Osteocyte (in vitro differentiated cells): Measurements from ENCODE around the gene ABCA3. TPM values are rescaled to one million over a fixed set of nuclear protein-coding genes. Genes with fewer than 3 reads are reported as not detected.

Experiments
- DNase-seq: peaks from one replicate; pipeline ENCODE4 v3.0.0; 2021; ENCODE audit warnings: mixed read lengths; ENCODE audit not compliant: unreplicated experiment; ENCODE audit errors: extremely low spot score
- H3K27ac Mint-ChIP-seq: one replicate; pipeline ENCODE4 v1.8.0; 2021; ENCODE audit warnings: mild to moderate bottlenecking, mixed read lengths; ENCODE audit not compliant: unreplicated experiment
- H3K27me3 Mint-ChIP-seq: one replicate; pipeline ENCODE4 v1.8.0; 2021; ENCODE audit warnings: mixed read lengths; ENCODE audit not compliant: unreplicated experiment
- H3K36me3 Mint-ChIP-seq: one replicate; pipeline ENCODE4 v1.8.0; 2021; ENCODE audit warnings: mixed read lengths; ENCODE audit not compliant: unreplicated experiment
- H3K4me1 Mint-ChIP-seq: one replicate; pipeline ENCODE4 v1.8.0; 2021; ENCODE audit warnings: mixed read lengths; ENCODE audit not compliant: unreplicated experiment
- H3K4me3 Mint-ChIP-seq: one replicate; pipeline ENCODE4 v1.8.0; 2021; ENCODE audit warnings: mild to moderate bottlenecking, moderate library complexity, mixed read lengths; ENCODE audit not compliant: unreplicated experiment
- H3K9me3 Mint-ChIP-seq: one replicate; pipeline ENCODE4 v1.8.0; 2021; ENCODE audit warnings: mixed read lengths; ENCODE audit not compliant: unreplicated experiment
- total RNA-seq: library from RNA; stranded (reverse); gene quantifications from 2 replicates; pipeline ENCODE4 v1.2.1, GENCODE V29; 2021
- TF ChIP-seq, protein P1 (sequence below): fragments of 200-600 bp; sonication (generic); IDR thresholded peaks from 2 replicates; pipeline ENCODE4 v1.5.0; 2021; ENCODE audit warnings: antibody characterized with exemption, mild to moderate bottlenecking, moderate library complexity

ABCA3 gene
- total RNA-seq, 1 donor from 2014 or later = 20.4 TPM

DNA sequence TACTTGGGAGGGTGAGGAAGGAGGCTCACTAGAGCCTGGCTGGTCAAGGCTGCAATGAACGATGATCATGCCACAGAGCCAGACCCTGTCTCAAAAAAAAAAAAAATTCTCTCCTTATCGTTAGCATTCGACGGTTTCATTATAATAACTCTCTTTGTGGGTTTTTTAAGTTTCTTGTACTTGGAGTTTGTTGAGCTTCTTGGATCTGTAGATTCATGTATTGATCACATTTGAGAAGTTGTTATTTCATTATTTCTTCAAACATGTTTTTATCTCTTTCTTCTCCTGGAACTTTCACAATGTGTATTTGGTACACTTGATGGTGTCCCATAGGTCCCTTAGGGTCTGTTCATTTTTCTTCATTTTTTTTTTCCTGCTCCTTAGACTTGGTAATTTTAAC is 16.8 kb upstream of the ABCA3 start:
- no peaks in the 10 kb centered on the region for H3K4me1 Mint-ChIP-seq
- H3K27me3 Mint-ChIP-seq = peaks cover 65% of the 10 kb centered on the region
- H3K9me3 Mint-ChIP-seq = peaks cover 13% of the 10 kb centered on the region
- no peak overlapping the region for H3K4me3 Mint-ChIP-seq
- H3K36me3 Mint-ChIP-seq = peaks cover 8% of the 10 kb centered on the region
- TF ChIP-seq, protein P1, sequence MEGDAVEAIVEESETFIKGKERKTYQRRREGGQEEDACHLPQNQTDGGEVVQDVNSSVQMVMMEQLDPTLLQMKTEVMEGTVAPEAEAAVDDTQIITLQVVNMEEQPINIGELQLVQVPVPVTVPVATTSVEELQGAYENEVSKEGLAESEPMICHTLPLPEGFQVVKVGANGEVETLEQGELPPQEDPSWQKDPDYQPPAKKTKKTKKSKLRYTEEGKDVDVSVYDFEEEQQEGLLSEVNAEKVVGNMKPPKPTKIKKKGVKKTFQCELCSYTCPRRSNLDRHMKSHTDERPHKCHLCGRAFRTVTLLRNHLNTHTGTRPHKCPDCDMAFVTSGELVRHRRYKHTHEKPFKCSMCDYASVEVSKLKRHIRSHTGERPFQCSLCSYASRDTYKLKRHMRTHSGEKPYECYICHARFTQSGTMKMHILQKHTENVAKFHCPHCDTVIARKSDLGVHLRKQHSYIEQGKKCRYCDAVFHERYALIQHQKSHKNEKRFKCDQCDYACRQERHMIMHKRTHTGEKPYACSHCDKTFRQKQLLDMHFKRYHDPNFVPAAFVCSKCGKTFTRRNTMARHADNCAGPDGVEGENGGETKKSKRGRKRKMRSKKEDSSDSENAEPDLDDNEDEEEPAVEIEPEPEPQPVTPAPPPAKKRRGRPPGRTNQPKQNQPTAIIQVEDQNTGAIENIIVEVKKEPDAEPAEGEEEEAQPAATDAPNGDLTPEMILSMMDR = no peak
- no peak for DNase-seq
- H3K27ac Mint-ChIP-seq = no peak overlapping the region

DNA sequence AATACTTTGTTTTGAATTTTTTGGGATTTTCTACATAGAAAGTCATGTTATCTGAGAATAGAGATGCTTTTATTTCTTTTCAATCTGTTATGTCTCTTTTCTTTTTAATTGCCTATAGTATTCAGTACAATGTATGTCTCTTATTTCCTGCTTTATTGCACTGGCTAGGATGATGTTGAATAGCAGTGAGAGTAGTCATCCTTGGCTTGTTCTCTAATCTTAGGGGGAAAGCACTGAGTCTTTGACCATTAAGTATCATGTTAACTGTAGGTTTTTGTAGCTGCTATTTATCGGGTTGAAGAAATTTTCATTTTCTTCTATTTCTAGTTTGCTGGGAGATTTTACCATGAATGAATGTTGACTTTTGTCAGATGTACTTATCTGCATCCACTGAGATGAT is 10.0 kb upstream of the ABCA3 start:
- Mint-ChIP-seq H3K27ac (no peak overlapping the region), H3K4me1 (no peaks in the 10 kb centered on the region), H3K27me3 (peaks cover 61% of the 10 kb centered on the region), H3K9me3 (no peaks in the 10 kb centered on the region), H3K4me3 (no peak overlapping the region), H3K36me3 (no peaks in the 10 kb centered on the region)
- DNase-seq = no peak
- TF ChIP-seq, protein P1 = no peak

DNA sequence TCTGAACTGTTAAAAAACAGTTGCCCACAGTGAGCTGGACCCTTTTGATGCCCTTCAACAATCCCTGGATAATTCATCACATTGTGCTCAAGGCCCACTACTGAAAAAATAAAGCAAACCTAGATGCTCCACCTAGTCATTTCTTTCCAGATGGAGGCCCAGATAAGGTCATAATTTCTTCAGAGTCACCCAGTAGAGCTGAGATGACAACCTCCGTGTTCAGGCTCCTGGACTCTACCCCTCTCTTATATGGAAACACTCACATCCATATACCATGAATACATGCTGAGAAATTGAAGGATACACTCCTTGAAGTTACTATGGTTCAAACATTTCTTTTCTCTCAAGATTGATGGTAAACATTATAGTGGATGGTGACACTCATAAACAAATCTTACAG is 2.7 kb upstream of the ABCA3 start:
- peaks cover 33% of the 10 kb centered on the region for H3K27me3 Mint-ChIP-seq
- TF ChIP-seq, protein P1 = no peak
- peaks cover 10% of the 10 kb centered on the region for H3K4me1 Mint-ChIP-seq
- no peaks in the 10 kb centered on the region for H3K36me3 Mint-ChIP-seq
- H3K27ac Mint-ChIP-seq = no peak overlapping the region
- H3K9me3 Mint-ChIP-seq = no peaks in the 10 kb centered on the region
- no peak for DNase-seq
- no peak overlapping the region for H3K4me3 Mint-ChIP-seq

DNA sequence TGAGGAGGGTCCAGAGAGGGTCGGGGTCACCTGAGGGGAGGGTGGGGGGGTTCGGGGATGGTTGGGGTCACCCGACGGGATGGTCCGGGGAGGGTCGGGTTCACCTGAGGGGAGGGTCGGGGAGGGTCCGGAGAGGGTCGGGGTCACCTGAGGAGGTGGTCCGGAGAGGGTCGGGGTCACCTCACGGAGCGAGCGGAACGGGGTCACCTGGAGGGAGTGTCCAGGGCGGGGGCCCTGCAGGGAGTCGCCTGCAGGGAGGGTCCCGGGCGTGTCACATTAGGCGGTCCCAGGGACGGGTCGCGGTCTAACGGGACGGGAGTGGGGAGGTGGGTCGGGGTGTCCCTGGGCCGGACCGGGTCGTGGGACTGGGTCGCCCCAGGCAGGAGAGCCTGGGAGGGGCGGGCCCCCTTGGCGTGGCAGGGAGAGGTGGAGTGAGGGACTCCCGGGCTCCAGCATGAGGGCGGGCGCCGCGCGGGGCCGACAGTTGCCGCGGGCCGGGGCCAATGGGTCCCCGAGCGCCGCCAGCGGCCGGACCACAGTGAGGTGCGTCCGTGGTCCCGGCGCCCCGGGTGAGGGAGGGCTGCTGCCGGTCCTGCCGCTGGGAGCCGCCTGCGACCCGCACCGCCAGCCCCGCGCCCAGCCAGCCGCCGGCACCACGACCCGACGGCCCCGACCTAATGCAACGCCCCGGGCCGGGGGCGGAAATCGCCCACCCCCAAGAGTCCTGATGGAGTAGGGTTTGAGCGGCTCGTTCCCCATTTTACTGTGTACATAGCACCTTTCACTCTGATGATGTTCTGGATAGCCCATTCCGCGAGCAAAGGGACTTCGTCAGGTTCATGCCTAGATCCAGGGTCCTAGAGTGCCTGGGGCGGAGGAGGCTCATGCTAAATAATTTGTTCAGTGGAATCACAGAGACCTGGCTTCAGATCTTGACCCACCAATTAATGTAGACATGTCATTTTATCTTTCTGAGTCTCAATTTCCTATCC is 1.2 kb upstream of the ABCA3 start:
- TF ChIP-seq, protein P1 = no peak
- Mint-ChIP-seq H3K4me3 (no peak overlapping the region), H3K27ac (no peak overlapping the region), H3K27me3 (peaks cover 33% of the 10 kb centered on the region), H3K9me3 (no peaks in the 10 kb centered on the region), H3K4me1 (peaks cover 10% of the 10 kb centered on the region), H3K36me3 (no peaks in the 10 kb centered on the region)
- peak; percentile 85 for DNase-seq
